ENCODE measurements around the gene THUMPD1.

DNA sequence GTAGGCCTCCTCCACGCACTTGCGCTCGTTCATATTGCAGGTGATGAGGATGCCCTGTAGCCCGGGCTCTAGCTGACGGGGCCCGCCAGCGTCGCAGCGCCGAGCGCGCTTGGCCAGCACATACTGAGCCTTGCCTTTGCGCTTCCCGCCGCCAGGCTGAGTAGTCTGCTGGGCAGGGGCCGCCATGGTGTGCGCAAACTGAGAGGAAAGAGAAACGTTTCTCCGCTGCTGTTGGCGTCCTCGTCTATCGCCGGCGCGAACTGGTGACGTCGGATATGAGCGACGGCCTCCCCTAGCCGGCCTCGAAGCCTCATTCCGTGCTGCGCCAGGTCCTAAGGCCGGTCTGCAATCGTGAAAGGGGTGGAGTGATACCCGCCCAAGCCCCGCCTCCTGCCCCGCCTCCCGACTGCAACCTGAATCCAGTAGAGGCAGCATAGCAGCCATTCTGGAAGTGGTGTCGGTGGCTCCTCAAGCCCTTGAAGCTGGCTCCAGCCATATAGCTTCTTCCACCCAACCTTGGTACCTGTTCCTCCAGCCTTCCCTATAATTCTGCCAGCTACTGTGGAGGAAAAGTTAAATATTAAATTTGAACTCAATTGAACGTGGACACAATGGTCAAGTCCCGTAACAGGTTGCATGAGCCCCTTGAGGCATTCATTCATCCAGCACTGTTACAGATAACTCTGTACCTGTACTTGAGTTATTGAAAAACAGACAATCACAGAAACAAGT, at the start of gene THUMPD1:
- TF ChIP-seq POLR2A (IDR thresholded peaks at IDR 0.05) = peak in 1 of 2 donors; percentile 76
- TF ChIP-seq, protein P1, sequence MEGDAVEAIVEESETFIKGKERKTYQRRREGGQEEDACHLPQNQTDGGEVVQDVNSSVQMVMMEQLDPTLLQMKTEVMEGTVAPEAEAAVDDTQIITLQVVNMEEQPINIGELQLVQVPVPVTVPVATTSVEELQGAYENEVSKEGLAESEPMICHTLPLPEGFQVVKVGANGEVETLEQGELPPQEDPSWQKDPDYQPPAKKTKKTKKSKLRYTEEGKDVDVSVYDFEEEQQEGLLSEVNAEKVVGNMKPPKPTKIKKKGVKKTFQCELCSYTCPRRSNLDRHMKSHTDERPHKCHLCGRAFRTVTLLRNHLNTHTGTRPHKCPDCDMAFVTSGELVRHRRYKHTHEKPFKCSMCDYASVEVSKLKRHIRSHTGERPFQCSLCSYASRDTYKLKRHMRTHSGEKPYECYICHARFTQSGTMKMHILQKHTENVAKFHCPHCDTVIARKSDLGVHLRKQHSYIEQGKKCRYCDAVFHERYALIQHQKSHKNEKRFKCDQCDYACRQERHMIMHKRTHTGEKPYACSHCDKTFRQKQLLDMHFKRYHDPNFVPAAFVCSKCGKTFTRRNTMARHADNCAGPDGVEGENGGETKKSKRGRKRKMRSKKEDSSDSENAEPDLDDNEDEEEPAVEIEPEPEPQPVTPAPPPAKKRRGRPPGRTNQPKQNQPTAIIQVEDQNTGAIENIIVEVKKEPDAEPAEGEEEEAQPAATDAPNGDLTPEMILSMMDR (IDR thresholded peaks at IDR 0.05) = peak in 2 of 6 experiments; percentile 10 to 28

All from thyroid gland (tissue), 4 donors.